Glutamatergic neuron (in vitro differentiated cells): ENCODE measurements around the gene CEP104. TPM values are rescaled to one million over a fixed set of nuclear protein-coding genes. Genes with fewer than 3 reads are reported as not detected.
"Not testable (repeated sequence)": the region's sequence is repeated elsewhere in the genome, so short reads cannot be mapped to it uniquely, and the experiment has no call there.

Experiments
- DNase-seq: peaks from one replicate; pipeline ENCODE4 v3.0.0; 2022
- H3K27ac Mint-ChIP-seq: one replicate; pipeline ENCODE4 v1.8.0; 2020; ENCODE audit warnings: mild to moderate bottlenecking, mixed read lengths, inconsistent platforms; ENCODE audit not compliant: unreplicated experiment
- H3K27me3 Mint-ChIP-seq: one replicate; pipeline ENCODE4 v1.8.0; 2020; ENCODE audit warnings: mild to moderate bottlenecking, moderate library complexity, mixed read lengths, inconsistent platforms; ENCODE audit not compliant: unreplicated experiment
- H3K36me3 Mint-ChIP-seq: one replicate; pipeline ENCODE4 v1.8.0; 2020; ENCODE audit warnings: mild to moderate bottlenecking, mixed read lengths, inconsistent platforms; ENCODE audit not compliant: unreplicated experiment
- H3K4me1 Mint-ChIP-seq: one replicate; pipeline ENCODE4 v1.8.0; 2020; ENCODE audit warnings: mild to moderate bottlenecking, low read depth, mixed read lengths, inconsistent platforms; ENCODE audit not compliant: unreplicated experiment
- H3K4me3 Mint-ChIP-seq: one replicate; pipeline ENCODE4 v1.8.0; 2020; ENCODE audit warnings: mild to moderate bottlenecking, mixed read lengths, inconsistent platforms; ENCODE audit not compliant: unreplicated experiment
- H3K9me3 Mint-ChIP-seq: one replicate; pipeline ENCODE4 v1.8.0; 2020; ENCODE audit warnings: mild to moderate bottlenecking, moderate library complexity, mixed read lengths, inconsistent platforms; ENCODE audit not compliant: unreplicated experiment
- CTCF ChIP-seq: fragments of 200-600 bp; sonication (generic); IDR thresholded peaks from one replicate; pipeline ENCODE4 v1.5.0; 2021; ENCODE audit not compliant: partially characterized antibody, unreplicated experiment
- total RNA-seq: library from RNA; stranded (reverse); fragmentation: NEBNext Ultra II Directional; extraction: Animal tissue kit (Norgen Biotek cat#: 25700); gene quantifications from one replicate; pipeline ENCODE4 v1.2.1, GENCODE V29; 2021; ENCODE audit not compliant: unreplicated experiment

The CEP104 gene
- total RNA-seq, 1 donor from 2014 or later, result 102 TPM

GRCh38 chr1:3809680-3810079 is 47.3 kb downstream of the CEP104 start:
- TF ChIP-seq CTCF, result no peak
- Mint-ChIP-seq H3K4me1 (no peaks in the 10 kb centered on the region), H3K4me3 (no peak overlapping the region), H3K27ac (no peak overlapping the region), H3K9me3 (peaks cover 5% of the 10 kb centered on the region), H3K36me3 (peaks cover 14% of the 10 kb centered on the region), H3K27me3 (peaks cover 5% of the 10 kb centered on the region)
- DNase-seq, result peak; percentile 0

GRCh38 chr1:3807769-3808168 is 49.2 kb downstream of the CEP104 start:
- peaks cover 3% of the 10 kb centered on the region for H3K27me3 Mint-ChIP-seq
- no peak overlapping the region for H3K4me3 Mint-ChIP-seq
- DNase-seq, result no peak
- H3K27ac Mint-ChIP-seq, result no peak overlapping the region
- H3K9me3 Mint-ChIP-seq, result peaks cover 5% of the 10 kb centered on the region
- TF ChIP-seq CTCF, result no peak
- H3K4me1 Mint-ChIP-seq, result no peaks in the 10 kb centered on the region
- H3K36me3 Mint-ChIP-seq, result peaks cover 14% of the 10 kb centered on the region

- peaks cover 14% of the 10 kb centered on the region for H3K27me3 Mint-ChIP-seq
- H3K36me3 Mint-ChIP-seq, result peaks cover 14% of the 10 kb centered on the region
These were observed 52.0 kb downstream of the CEP104 start for GRCh38 chr1:3805038-3805437.

GRCh38 chr1:3804627-3804944 is 52.4 kb downstream of the CEP104 start:
- Mint-ChIP-seq H3K36me3 (peaks cover 14% of the 10 kb centered on the region), H3K27me3 (peaks cover 18% of the 10 kb centered on the region), H3K4me1 (peaks cover 16% of the 10 kb centered on the region), H3K9me3 (peaks cover 21% of the 10 kb centered on the region)
- not testable (repeated sequence) for H3K27ac Mint-ChIP-seq, H3K4me3 Mint-ChIP-seq, DNase-seq

More at GRCh38 chr1:3805038-3805437, 52.0 kb downstream of the CEP104 start:
- H3K4me1 Mint-ChIP-seq, result peaks cover 11% of the 10 kb centered on the region
- H3K4me3 Mint-ChIP-seq, result no peak overlapping the region
- DNase-seq, result no peak
- H3K9me3 Mint-ChIP-seq, result peaks cover 16% of the 10 kb centered on the region
- no peak for TF ChIP-seq CTCF
- H3K27ac Mint-ChIP-seq, result no peak overlapping the region

- H3K36me3 Mint-ChIP-seq, result peaks cover 14% of the 10 kb centered on the region
- peaks cover 19% of the 10 kb centered on the region for H3K27me3 Mint-ChIP-seq
- no peak overlapping the region for H3K4me3 Mint-ChIP-seq
- no peak overlapping the region for H3K27ac Mint-ChIP-seq
- H3K4me1 Mint-ChIP-seq, result peaks cover 18% of the 10 kb centered on the region
- no peak for TF ChIP-seq CTCF
- DNase-seq, result no peak
- H3K9me3 Mint-ChIP-seq, result peaks cover 23% of the 10 kb centered on the region
These were observed 52.9 kb downstream of the CEP104 start for GRCh38 chr1:3803905-3804626.

GRCh38 chr1:3800795-3801194 is 56.2 kb downstream of the CEP104 start:
- Mint-ChIP-seq H3K27ac (peak overlapping the region; percentile 99), H3K9me3 (peaks cover 23% of the 10 kb centered on the region), H3K4me3 (peak overlapping the region; percentile 71), H3K27me3 (peaks cover 18% of the 10 kb centered on the region), H3K4me1 (peaks cover 27% of the 10 kb centered on the region)
- not testable (repeated sequence) for DNase-seq, H3K36me3 Mint-ChIP-seq
